Measurements from ENCODE around the gene USP13.

The USP13 gene

DNA sequence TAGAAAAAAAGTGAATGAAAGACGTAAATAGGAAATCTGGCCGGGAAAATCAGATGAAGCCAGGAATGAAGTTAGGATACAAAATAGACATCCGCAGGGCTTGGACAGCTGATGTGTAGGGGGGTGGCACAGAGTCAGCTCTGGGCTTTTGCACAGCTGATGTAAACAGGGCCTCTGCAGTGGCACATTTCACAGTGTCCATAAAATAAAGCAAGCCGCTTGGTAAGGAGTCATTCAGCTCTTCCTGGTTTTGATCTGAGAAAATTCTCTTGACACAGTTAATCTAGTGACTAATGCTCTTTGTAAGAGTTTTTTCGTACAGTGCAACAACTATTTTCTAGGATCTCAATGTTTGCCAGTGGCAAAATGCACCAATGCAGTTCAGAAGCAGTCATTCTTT lies 153.3 kb downstream of the USP13 start:
- DNase-seq, result no peak

DNA sequence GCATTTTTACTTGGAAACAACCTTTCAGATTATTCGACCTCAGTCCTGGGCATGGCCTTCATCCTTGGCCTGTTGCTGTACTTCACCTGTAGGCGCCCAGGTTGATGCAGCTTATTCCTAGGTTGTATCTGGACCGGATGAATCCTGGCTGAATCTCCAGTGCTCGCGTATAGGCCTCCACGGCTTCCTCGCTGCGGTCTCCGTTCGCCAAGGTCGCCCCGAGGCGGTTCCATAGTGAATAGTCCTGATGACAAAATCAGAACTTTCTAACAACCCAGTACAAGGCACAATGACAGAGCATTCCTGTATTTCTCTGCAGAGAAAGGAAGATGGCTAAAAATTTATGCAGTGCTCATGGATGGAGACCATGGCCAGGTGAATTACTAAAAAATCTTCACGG lies 154.7 kb downstream of the USP13 start:
- no peak for DNase-seq

DNA sequence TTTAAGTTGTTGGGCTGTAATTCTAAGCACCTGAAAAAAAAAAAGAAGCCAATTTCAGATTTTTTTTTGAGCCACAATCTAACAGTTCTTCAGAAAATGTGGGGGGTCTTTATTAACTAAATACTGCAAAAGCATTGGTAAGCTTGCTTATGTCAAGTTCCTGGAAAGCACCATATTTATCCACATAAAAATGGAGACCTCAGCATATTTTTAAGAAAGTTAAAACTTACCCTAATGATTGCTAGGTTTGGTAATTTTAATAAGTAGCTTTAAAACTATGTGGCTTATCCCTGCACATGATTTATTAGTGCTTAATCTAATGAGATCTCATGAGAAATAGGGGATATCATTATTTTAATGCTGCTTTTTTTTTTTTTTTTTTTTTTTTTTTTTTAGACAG lies 156.8 kb downstream of the USP13 start:
- DNase-seq, result no peak

DNA sequence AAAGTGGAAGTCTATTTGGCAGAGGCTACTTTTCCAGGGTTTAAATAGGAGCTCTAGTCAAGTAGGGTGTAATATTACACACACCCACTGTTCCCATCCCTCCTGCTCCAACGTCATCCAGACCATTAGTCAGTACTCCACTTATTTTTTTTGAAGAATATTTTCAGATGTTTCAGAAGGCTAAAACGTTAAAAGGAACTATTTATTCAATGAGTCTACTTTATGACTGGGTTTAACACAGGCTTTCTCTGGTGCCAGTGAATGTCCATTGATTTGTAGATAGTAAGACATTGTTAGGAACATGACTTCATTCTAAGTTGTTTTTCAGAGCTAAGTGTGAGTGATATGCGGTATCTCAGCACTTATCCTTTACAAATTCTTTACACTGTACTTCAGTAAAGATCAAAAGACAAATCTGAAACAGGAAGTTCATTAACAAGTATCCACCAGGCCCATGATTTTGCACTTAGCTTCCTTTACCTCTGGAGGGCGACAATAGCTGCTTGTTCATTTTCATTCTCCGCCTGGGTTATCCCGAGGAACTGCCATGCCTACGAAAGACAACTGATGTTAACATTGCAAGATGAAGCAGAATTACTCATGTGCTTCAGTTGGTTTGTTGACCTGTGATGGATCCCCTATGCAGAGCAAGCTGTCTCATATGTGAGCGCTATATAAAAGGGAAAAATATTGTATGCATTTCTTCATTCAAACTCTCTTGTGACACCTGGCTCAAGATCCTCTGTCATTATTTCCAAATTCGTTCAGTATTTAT lies 158.7 kb downstream of the USP13 start:
- peak; percentile 72 for DNase-seq

DNA sequence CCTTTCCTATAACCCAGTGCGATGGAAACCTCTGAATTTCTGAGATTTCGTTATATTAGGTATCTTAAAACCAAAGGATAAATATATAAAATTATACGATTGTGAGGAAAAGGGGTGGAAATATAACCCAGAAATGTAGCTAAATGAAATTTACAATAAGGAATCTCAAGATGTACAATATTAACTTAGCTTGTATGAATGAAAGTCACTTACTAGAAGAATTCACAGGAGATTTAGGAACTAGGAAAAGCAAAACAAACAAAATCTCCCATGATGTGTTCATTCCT lies 159.2 kb downstream of the USP13 start:
- DNase-seq, result no peak

DNA sequence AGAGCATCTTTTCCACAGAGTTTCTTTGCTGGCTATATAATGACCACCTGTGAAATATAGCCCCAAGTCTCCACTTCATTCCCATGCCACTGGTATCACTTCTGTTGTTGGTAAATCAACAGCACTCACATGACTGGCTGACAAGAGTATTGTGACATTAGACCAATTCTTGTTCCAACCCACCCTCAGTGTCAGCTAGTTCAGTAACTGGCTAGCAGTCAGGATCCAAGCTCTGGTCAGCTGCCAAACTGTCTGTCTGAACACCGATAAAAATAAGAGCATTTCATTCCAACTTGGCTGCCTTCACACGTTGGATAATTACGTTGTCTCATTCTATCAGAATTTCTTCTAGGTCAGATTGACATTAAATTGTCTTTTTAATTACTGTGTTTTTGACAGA lies 166.5 kb downstream of the USP13 start:
- no peak for DNase-seq

DNA sequence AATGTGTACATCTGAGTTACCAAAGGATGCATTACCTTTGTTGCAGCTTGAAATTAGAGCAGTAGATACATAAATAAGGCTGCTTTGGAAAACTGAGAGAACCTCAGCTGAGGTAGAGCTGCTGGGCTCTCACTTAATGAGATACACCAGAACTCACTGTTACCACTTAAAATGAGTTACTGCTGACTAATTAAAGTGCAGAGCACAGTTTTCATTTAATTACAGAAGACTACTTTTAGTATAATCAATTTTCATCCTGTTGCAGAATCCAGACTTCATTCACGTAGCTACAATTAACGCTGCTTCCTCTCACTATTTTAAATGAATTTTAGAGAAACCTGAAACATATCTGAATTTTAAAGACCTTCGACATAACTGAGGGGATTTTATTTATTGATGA lies 169.5 kb downstream of the USP13 start:
- no peak for DNase-seq

DNA sequence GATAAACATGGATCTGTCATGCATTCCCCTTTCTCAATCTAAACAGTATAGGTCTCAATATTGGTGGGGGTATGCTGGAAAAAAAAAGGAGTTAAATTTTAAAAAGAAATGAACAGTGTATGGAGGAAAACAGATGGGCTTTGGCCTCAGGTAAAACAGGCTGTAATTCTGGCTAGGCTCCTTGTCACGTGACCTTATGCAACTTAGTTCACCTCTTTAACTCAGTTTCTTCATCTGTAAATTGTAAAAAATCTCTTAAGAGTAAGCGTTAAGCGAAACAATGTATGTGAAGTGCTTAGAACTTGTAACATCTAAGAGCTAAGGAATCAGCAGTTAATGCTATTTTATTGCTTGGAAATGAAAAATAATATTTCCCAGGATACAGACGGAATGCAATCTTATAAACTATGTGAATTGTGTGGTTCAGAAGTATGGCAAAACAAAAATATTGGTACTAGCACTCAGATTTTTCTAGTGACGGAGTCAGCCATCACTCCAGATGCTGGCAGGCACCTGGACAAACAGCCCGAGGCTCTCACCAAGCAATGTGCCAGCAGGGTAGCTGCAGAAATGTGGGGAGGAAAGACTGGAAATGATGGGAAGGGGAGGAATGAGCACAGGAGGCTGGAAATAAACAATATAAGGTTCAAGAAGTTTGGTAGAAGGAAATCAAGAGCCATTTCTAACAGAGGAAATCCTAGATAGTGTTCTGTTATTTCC lies 172.8 kb downstream of the USP13 start:
- DNase-seq, result no peak

DNA sequence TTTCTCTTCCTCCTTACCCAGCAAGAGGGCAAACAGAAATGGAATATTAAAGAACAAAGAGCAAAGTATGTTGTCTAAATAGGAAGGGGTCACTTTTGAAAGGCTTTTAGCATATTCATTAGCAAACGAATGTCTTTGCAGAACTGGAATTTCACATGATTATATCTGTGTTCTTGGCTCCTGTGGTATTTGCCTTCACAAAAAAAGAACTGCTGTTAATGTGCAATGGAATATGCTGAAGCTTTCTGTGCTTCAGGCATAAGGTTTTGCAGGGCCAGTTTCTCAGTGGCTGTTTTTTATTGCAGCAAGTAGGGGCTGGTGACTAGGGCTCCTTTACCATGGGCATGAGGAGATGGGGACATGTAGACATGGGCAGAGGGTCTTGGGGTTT lies 173.4 kb downstream of the USP13 start:
- DNase-seq, result no peak

DNA sequence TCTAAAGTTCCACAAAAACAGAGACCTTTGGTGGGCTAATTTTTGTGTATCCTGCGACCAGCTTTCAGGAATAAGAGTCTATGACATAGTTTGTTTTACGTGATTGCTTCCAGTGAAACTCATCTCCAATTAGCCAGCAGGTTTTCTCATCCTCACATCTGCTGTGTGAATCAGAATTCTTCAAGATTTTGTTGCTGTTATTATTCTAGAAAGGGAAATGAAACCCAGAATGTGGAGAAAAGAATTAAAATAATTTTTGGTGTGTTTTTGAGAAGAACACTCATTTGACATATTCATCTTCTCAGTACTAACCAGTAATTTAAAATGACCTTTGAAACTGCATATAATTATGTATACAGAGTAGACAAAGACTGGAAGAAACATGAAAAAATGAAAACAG lies 175.9 kb downstream of the USP13 start:
- DNase-seq, result no peak

DNA sequence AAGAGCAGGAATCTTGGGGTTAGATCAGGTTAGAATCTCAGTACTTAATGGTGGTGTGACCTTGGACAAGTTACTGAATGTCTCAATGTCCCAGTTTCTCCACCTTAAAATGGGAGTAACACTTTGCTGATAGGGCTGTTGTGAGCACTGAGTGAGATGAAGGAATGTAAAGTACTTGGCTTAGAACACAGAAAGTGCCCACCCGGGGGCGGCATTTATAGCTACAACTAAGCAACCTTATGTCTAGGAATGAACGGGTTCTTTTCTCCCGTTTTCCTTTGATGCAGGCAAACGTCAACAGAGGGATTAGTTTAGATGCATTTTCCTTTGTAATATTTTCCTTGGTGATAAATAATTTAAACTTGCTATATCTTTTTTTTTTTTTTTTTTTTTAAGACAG lies 176.6 kb downstream of the USP13 start:
- no peak for DNase-seq

DNA sequence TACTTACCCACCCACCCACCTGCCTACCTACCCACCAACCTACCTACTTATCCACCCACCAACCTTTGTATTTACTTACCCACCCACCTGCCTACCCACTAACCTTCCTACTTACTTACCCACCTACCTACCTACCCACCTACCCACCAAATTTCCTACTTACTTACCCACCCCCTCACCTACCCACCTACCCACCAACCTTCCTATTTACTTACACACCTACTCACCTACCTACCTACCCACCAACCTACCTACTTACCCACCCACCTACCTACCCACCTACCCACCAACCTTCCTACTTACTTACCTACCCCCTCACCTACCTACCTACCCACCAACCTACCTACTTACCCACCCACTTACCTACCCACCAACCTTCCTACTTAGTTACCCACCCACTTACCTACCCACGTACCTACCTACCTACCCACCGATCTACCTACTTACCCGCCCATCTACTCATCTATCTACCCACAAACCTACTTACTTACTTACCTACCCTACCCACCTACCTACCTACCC lies 179.6 kb downstream of the USP13 start:
- DNase-seq, result no peak

DNA sequence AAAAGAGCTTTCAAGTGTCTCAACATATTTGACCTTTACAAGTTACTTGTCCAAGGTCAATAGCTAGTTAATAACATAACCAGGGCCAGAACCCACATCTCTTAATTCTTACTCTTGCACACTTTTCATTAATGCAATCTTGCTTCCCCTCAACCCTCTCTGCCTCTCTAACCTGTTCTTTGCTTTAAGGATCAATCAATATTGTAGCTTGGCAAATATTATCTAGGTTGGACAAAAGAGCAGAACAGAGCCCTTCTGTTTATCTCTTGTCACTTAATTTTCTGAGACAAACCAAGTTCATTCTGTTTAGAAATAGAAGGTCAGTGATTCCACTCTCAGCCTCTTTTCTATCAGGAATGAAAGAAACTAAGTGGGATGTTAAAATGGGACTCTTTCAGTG lies 180.5 kb downstream of the USP13 start:
- no peak for DNase-seq

DNA sequence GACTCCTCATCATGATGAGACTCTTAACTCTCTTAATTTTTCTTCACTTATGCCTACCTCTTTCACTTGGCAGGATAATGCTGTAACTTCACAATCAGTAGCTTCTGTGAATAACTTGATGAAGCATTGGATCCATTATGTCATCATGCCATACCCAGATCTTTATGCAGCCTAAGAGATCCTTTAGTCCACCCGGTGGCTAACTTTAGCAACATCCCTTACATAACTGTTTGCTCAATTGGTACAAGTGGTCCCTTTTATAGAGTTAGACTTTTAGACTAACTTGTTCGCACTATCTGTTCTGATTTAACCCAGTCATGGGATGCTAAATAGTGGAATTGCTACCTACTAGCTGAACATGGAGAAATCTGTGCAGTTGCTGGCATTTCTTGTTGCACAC lies 184.5 kb downstream of the USP13 start:
- DNase-seq, result peak; percentile 6

Data from hematopoietic multipotent progenitor cell treated with erythropoietin and hydrocortisone succinate and interleukin-3 and kit ligand, for 6 days (in vitro differentiated cells).